Measurements from ENCODE around the gene EXD2. TPM values are rescaled to one million over a fixed set of nuclear protein-coding genes. Genes with fewer than 3 reads are reported as not detected.

Gene EXD2
- total RNA-seq, 1 donor from 2014 or later = 6.6 TPM

GRCh38 chr14:69261761-69262331 lies 70.5 kb downstream of the EXD2 start:
- intact Hi-C loops (cut with micrococcal nuclease) = no loop called here
- Mint-ChIP-seq H3K4me1 (ENCODE audit: low read depth) (peaks cover 4% of the 10 kb centered on the region), H3K9me3 (no peaks in the 10 kb centered on the region), H3K27me3 (ENCODE audit: low read depth) (peaks cover 60% of the 10 kb centered on the region), H3K4me3 (ENCODE audit: low read depth) (no peak overlapping the region), H3K36me3 (ENCODE audit: low read depth) (no peaks in the 10 kb centered on the region), H3K27ac (no peak overlapping the region)
- no peak for DNase-seq (ENCODE audit: low spot score)

GRCh38 chr14:69262516-69262915 lies 71.2 kb downstream of the EXD2 start:
- H3K27me3 Mint-ChIP-seq (ENCODE audit: low read depth) = peaks cover 56% of the 10 kb centered on the region
- no peak for DNase-seq (ENCODE audit: low spot score)
- intact Hi-C loops (cut with micrococcal nuclease) = no loop called here
- H3K9me3 Mint-ChIP-seq = no peaks in the 10 kb centered on the region
- peaks cover 4% of the 10 kb centered on the region for H3K4me1 Mint-ChIP-seq (ENCODE audit: low read depth)
- H3K27ac Mint-ChIP-seq = no peak overlapping the region
- H3K36me3 Mint-ChIP-seq (ENCODE audit: low read depth) = no peaks in the 10 kb centered on the region
- H3K4me3 Mint-ChIP-seq (ENCODE audit: low read depth) = no peak overlapping the region

GRCh38 chr14:69263364-69263763 lies 72.1 kb downstream of the EXD2 start:
- Mint-ChIP-seq H3K27me3 (ENCODE audit: low read depth) (peaks cover 52% of the 10 kb centered on the region), H3K27ac (no peak overlapping the region), H3K9me3 (no peaks in the 10 kb centered on the region), H3K36me3 (ENCODE audit: low read depth) (no peaks in the 10 kb centered on the region), H3K4me3 (ENCODE audit: low read depth) (no peak overlapping the region), H3K4me1 (ENCODE audit: low read depth) (peaks cover 4% of the 10 kb centered on the region)
- intact Hi-C loops (cut with micrococcal nuclease) = no loop called here
- no peak for DNase-seq (ENCODE audit: low spot score)

GRCh38 chr14:69263771-69264170 lies 72.5 kb downstream of the EXD2 start:
- DNase-seq (ENCODE audit: low spot score) = no peak
- intact Hi-C loops (cut with micrococcal nuclease) = no loop called here
- peaks cover 48% of the 10 kb centered on the region for H3K27me3 Mint-ChIP-seq (ENCODE audit: low read depth)
- H3K4me1 Mint-ChIP-seq (ENCODE audit: low read depth) = peaks cover 4% of the 10 kb centered on the region
- H3K4me3 Mint-ChIP-seq (ENCODE audit: low read depth) = no peak overlapping the region
- no peak overlapping the region for H3K27ac Mint-ChIP-seq
- no peaks in the 10 kb centered on the region for H3K9me3 Mint-ChIP-seq
- H3K36me3 Mint-ChIP-seq (ENCODE audit: low read depth) = no peaks in the 10 kb centered on the region

- Mint-ChIP-seq H3K27ac (no peak overlapping the region), H3K4me3 (ENCODE audit: low read depth) (no peak overlapping the region), H3K27me3 (ENCODE audit: low read depth) (peaks cover 29% of the 10 kb centered on the region), H3K9me3 (no peaks in the 10 kb centered on the region), H3K36me3 (ENCODE audit: low read depth) (no peaks in the 10 kb centered on the region), H3K4me1 (ENCODE audit: low read depth) (no peaks in the 10 kb centered on the region)
- no peak for DNase-seq (ENCODE audit: low spot score)
- intact Hi-C loops (cut with micrococcal nuclease) = no loop called here
Measured at GRCh38 chr14:69266572-69267345, 75.5 kb downstream of the EXD2 start.

GRCh38 chr14:69267492-69267891 lies 76.2 kb downstream of the EXD2 start:
- H3K27me3 Mint-ChIP-seq (ENCODE audit: low read depth) = peaks cover 22% of the 10 kb centered on the region
- H3K27ac Mint-ChIP-seq = no peak overlapping the region
- intact Hi-C loops (cut with micrococcal nuclease) = no loop called here
- H3K36me3 Mint-ChIP-seq (ENCODE audit: low read depth) = no peaks in the 10 kb centered on the region
- H3K4me3 Mint-ChIP-seq (ENCODE audit: low read depth) = no peak overlapping the region
- no peaks in the 10 kb centered on the region for H3K9me3 Mint-ChIP-seq
- no peaks in the 10 kb centered on the region for H3K4me1 Mint-ChIP-seq (ENCODE audit: low read depth)
- DNase-seq (ENCODE audit: low spot score) = no peak

GRCh38 chr14:69268223-69268622 lies 76.9 kb downstream of the EXD2 start:
- H3K36me3 Mint-ChIP-seq (ENCODE audit: low read depth) = no peaks in the 10 kb centered on the region
- H3K27ac Mint-ChIP-seq = no peak overlapping the region
- H3K4me3 Mint-ChIP-seq (ENCODE audit: low read depth) = no peak overlapping the region
- H3K27me3 Mint-ChIP-seq (ENCODE audit: low read depth) = peaks cover 20% of the 10 kb centered on the region
- no peaks in the 10 kb centered on the region for H3K4me1 Mint-ChIP-seq (ENCODE audit: low read depth)
- intact Hi-C loops (cut with micrococcal nuclease) = no loop called here
- no peak for DNase-seq (ENCODE audit: low spot score)
- H3K9me3 Mint-ChIP-seq = no peaks in the 10 kb centered on the region

GRCh38 chr14:69268763-69269162 lies 77.5 kb downstream of the EXD2 start:
- no peak overlapping the region for H3K27ac Mint-ChIP-seq
- intact Hi-C loops (cut with micrococcal nuclease) = no loop called here
- no peaks in the 10 kb centered on the region for H3K9me3 Mint-ChIP-seq
- H3K27me3 Mint-ChIP-seq (ENCODE audit: low read depth) = peaks cover 19% of the 10 kb centered on the region
- no peak for DNase-seq (ENCODE audit: low spot score)
- no peaks in the 10 kb centered on the region for H3K36me3 Mint-ChIP-seq (ENCODE audit: low read depth)
- H3K4me3 Mint-ChIP-seq (ENCODE audit: low read depth) = no peak overlapping the region
- no peaks in the 10 kb centered on the region for H3K4me1 Mint-ChIP-seq (ENCODE audit: low read depth)

- no peaks in the 10 kb centered on the region for H3K4me1 Mint-ChIP-seq (ENCODE audit: low read depth)
- H3K27ac Mint-ChIP-seq = no peak overlapping the region
- no peak for DNase-seq (ENCODE audit: low spot score)
- no peaks in the 10 kb centered on the region for H3K9me3 Mint-ChIP-seq
- H3K4me3 Mint-ChIP-seq (ENCODE audit: low read depth) = no peak overlapping the region
- peaks cover 15% of the 10 kb centered on the region for H3K27me3 Mint-ChIP-seq (ENCODE audit: low read depth)
- intact Hi-C loops (cut with micrococcal nuclease) = no loop called here
- H3K36me3 Mint-ChIP-seq (ENCODE audit: low read depth) = no peaks in the 10 kb centered on the region
Measured at GRCh38 chr14:69269381-69269780, 78.1 kb downstream of the EXD2 start.

GRCh38 chr14:69270097-69270496 lies 78.8 kb downstream of the EXD2 start:
- H3K4me1 Mint-ChIP-seq (ENCODE audit: low read depth) = no peaks in the 10 kb centered on the region
- intact Hi-C loops (cut with micrococcal nuclease) = no loop called here
- no peak for DNase-seq (ENCODE audit: low spot score)
- H3K4me3 Mint-ChIP-seq (ENCODE audit: low read depth) = no peak overlapping the region
- H3K36me3 Mint-ChIP-seq (ENCODE audit: low read depth) = no peaks in the 10 kb centered on the region
- no peak overlapping the region for H3K27ac Mint-ChIP-seq
- peaks cover 15% of the 10 kb centered on the region for H3K27me3 Mint-ChIP-seq (ENCODE audit: low read depth)
- no peaks in the 10 kb centered on the region for H3K9me3 Mint-ChIP-seq

GRCh38 chr14:69270795-69271708 lies 79.8 kb downstream of the EXD2 start:
- no peaks in the 10 kb centered on the region for H3K4me1 Mint-ChIP-seq (ENCODE audit: low read depth)
- no peaks in the 10 kb centered on the region for H3K9me3 Mint-ChIP-seq
- H3K36me3 Mint-ChIP-seq (ENCODE audit: low read depth) = no peaks in the 10 kb centered on the region
- DNase-seq (ENCODE audit: low spot score) = no peak
- no peak overlapping the region for H3K4me3 Mint-ChIP-seq (ENCODE audit: low read depth)
- no peak overlapping the region for H3K27ac Mint-ChIP-seq
- intact Hi-C loops (cut with micrococcal nuclease) = no loop called here
- peaks cover 10% of the 10 kb centered on the region for H3K27me3 Mint-ChIP-seq (ENCODE audit: low read depth)

GRCh38 chr14:69274321-69274720 lies 83.0 kb downstream of the EXD2 start:
- H3K36me3 Mint-ChIP-seq (ENCODE audit: low read depth) = no peaks in the 10 kb centered on the region
- no peak for DNase-seq (ENCODE audit: low spot score)
- H3K4me1 Mint-ChIP-seq (ENCODE audit: low read depth) = no peaks in the 10 kb centered on the region
- no peaks in the 10 kb centered on the region for H3K9me3 Mint-ChIP-seq
- H3K27me3 Mint-ChIP-seq (ENCODE audit: low read depth) = peaks cover 12% of the 10 kb centered on the region
- intact Hi-C loops (cut with micrococcal nuclease) = no loop called here
- H3K4me3 Mint-ChIP-seq (ENCODE audit: low read depth) = no peak overlapping the region
- no peak overlapping the region for H3K27ac Mint-ChIP-seq

GRCh38 chr14:69275331-69275730 lies 84.0 kb downstream of the EXD2 start:
- Mint-ChIP-seq H3K4me3 (ENCODE audit: low read depth) (no peak overlapping the region), H3K4me1 (ENCODE audit: low read depth) (no peaks in the 10 kb centered on the region), H3K27ac (no peak overlapping the region), H3K36me3 (ENCODE audit: low read depth) (no peaks in the 10 kb centered on the region), H3K9me3 (no peaks in the 10 kb centered on the region), H3K27me3 (ENCODE audit: low read depth) (peaks cover 17% of the 10 kb centered on the region)
- intact Hi-C loops (cut with micrococcal nuclease) = no loop called here
- DNase-seq (ENCODE audit: low spot score) = no peak

Data from activated T-helper 2 cell treated with anti-CD3 and anti-CD28 coated beads, Interferon-gamma antibody, Interleukin-2, Interleukin-4, amounts not matched to agents 10 μg/mL and 5 μg/mL and 100 μg/mL, durations not matched to agents 14 hours and 24 hours and 36 hours (primary cell).